ENCODE data around the gene ANK2. TPM values are rescaled to one million over a fixed set of nuclear protein-coding genes. Genes with fewer than 3 reads are reported as not detected.

Gene ANK2
- total and polyA plus RNA-seq, 2 of the 13 experiments (the other 11 are each of a cell fraction or from before 2014, with no cell fraction given), result 2.7 to 15.1 TPM

DNA sequence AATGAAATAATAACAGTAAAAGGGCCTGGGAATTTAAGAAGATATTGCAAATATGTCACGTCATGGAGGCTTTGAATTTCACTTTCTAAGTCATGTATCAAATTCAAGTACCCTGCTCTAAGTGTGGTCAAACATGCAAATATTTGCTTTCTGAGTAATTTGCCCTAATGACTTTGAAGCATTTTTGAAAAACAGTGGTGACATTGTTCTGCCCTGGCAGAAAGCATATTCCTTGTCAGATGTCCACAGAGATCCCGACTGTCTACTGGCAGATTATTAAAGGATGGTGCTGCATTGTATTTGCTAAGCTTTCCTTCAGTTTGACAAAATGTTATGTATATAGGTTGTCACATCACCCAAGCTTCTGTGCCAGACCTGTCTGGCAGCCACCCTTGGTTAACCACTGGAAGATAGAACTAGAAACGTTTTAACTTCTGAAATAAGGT lies 92.5 kb downstream of the ANK2 start (continued):
- TF ChIP-seq ZNF230 (CRISPR knock-in tag; IDR thresholded peaks at IDR 0.05) (no peak), ZNF224 (CRISPR knock-in tag; IDR thresholded peaks at IDR 0.05) (no peak), HNRNPK (IDR thresholded peaks at IDR 0.05; ENCODE audit: low read depth, low read length, poor library complexity, severe bottlenecking) (no peak), ZFP82 (CRISPR knock-in tag; IDR thresholded peaks at IDR 0.05; ENCODE audit: borderline replicate concordance) (no peak), ZNF746 (CRISPR knock-in tag; IDR thresholded peaks at IDR 0.05) (no peak), ISX (CRISPR knock-in tag; conservative IDR thresholded peaks at IDR 0.05) (no peak), ADNP (CRISPR knock-in tag; IDR thresholded peaks at IDR 0.05) (no peak), ZFP37 (CRISPR knock-in tag; IDR thresholded peaks at IDR 0.05; ENCODE audit: borderline replicate concordance) (no peak), ZMAT3 (CRISPR knock-in tag; conservative IDR thresholded peaks at IDR 0.05) (peak; percentile 61; the same call in 1 of the 2 replicates), MYPOP (CRISPR knock-in tag; IDR thresholded peaks at IDR 0.05) (peak; percentile 28; the same call in 1 of the 2 replicates), REL (CRISPR knock-in tag; conservative IDR thresholded peaks at IDR 0.05) (no peak), NFYB (CRISPR knock-in tag; IDR thresholded peaks at IDR 0.05) (no peak), HNRNPUL1 (IDR thresholded peaks at IDR 0.05; ENCODE audit: low read depth, low read length) (no peak), BCLAF1 (IDR thresholded peaks at IDR 0.05) (no peak), NONO (IDR thresholded peaks at IDR 0.05) (no peak), NONO (CRISPR knock-in tag; conservative IDR thresholded peaks at IDR 0.05) (peak; percentile 49; the same call in 1 of the 2 replicates), TBX2 (CRISPR knock-in tag; IDR thresholded peaks at IDR 0.05; ENCODE audit: borderline replicate concordance) (peak; percentile 84), ZBTB1 (CRISPR knock-in tag; IDR thresholded peaks at IDR 0.05; ENCODE audit: borderline replicate concordance) (no peak), ZNF382 (CRISPR knock-in tag; IDR thresholded peaks at IDR 0.05; ENCODE audit: borderline replicate concordance) (no peak), TCF7 (IDR thresholded peaks at IDR 0.05; ENCODE audit: low read depth) (peak; percentile 86), CENPBD1 (CRISPR knock-in tag; IDR thresholded peaks at IDR 0.05; ENCODE audit: borderline replicate concordance, low read depth) (no peak), ZNF790 (CRISPR knock-in tag; IDR thresholded peaks at IDR 0.05; ENCODE audit: borderline replicate concordance) (no peak), ZNF614 (CRISPR knock-in tag; IDR thresholded peaks at IDR 0.05; ENCODE audit: borderline replicate concordance) (peak; percentile 65; the same call in 1 of the 2 replicates)
- TF ChIP-seq, protein P1, sequence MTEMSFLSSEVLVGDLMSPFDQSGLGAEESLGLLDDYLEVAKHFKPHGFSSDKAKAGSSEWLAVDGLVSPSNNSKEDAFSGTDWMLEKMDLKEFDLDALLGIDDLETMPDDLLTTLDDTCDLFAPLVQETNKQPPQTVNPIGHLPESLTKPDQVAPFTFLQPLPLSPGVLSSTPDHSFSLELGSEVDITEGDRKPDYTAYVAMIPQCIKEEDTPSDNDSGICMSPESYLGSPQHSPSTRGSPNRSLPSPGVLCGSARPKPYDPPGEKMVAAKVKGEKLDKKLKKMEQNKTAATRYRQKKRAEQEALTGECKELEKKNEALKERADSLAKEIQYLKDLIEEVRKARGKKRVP (CRISPR knock-in tag; IDR thresholded peaks at IDR 0.05), result peak in 1 of 2 experiments; percentile 80; a peak in 2 of 4 replicates
- TF ChIP-seq, protein P2, sequence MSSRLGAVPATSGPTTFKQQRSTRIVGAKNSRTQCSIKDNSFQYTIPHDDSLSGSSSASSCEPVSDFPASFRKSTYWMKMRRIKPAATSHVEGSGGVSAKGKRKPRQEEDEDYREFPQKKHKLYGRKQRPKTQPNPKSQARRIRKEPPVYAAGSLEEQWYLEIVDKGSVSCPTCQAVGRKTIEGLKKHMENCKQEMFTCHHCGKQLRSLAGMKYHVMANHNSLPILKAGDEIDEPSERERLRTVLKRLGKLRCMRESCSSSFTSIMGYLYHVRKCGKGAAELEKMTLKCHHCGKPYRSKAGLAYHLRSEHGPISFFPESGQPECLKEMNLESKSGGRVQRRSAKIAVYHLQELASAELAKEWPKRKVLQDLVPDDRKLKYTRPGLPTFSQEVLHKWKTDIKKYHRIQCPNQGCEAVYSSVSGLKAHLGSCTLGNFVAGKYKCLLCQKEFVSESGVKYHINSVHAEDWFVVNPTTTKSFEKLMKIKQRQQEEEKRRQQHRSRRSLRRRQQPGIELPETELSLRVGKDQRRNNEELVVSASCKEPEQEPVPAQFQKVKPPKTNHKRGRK (CRISPR knock-in tag; IDR thresholded peaks at IDR 0.05), result no peak
